GM18511 (cell line): Measurements from ENCODE around the gene ZNF775.

Experiments
- ATAC-seq: cut with Tn5 transposase; IDR thresholded peaks from one replicate; pipeline ENCODE4 v1.9.1; 2021; ENCODE audit warnings: mild to moderate bottlenecking, moderate library complexity; ENCODE audit not compliant: unreplicated experiment

ZNF775 gene

DNA sequence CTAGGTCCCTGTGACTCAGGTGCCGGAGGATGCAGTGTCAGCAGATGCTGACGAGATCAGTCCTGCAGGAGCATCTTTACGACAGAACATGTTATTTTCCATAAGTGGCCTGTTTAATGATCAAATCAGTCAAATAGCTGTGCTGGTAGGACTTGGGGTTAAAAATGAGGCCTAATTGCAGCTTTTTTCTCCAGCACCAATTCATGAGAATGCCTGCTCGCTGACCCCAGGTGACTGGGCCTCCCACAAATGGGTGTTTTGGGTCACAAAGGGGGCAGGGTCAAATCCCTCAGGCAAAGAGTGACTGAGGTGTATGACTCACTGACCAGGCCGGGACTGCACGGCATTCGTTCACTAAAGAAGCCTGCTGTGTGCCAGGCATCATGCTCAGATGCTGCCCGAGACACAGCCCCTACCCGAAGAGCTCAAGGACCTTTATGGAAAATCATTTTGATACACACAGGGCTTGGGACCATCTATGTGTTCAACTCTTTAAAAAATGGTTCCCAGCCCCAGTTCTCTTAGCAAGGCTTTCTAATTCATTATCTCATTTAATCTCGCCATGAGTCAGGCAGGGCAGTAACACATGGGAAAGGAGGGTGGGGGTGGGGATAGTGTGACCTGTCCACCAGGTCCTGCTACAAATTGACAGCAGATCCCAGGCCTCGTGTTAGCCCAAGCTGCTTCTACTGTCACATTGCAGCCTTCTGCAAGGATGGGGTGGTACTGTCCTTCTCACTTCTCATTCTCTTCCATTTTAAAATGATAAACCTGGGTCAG is 21.1 kb downstream of the ZNF775 start:
- ATAC-seq: no peak

- no peak for ATAC-seq
Measured at GRCh38 chr7:150400788-150401423, 21.8 kb downstream of the ZNF775 start.

DNA sequence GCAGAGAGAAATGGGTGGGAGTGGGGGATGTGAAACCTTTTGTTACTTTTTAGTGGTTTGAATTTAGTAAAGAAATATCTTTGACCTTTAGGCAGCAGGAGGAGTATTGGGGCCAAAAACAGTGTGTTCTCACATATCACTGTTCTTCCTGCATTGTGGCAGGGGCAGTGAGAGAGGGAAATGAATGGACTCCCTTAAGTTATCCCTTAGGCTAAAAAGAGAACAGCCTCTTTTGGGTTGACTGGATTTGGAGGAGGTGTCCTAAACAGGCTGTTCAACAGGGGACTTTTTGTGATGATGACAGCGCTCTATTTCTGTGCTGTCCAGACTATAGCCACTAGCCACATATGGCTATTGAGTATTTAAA is 22.3 kb downstream of the ZNF775 start:
- no peak for ATAC-seq

DNA sequence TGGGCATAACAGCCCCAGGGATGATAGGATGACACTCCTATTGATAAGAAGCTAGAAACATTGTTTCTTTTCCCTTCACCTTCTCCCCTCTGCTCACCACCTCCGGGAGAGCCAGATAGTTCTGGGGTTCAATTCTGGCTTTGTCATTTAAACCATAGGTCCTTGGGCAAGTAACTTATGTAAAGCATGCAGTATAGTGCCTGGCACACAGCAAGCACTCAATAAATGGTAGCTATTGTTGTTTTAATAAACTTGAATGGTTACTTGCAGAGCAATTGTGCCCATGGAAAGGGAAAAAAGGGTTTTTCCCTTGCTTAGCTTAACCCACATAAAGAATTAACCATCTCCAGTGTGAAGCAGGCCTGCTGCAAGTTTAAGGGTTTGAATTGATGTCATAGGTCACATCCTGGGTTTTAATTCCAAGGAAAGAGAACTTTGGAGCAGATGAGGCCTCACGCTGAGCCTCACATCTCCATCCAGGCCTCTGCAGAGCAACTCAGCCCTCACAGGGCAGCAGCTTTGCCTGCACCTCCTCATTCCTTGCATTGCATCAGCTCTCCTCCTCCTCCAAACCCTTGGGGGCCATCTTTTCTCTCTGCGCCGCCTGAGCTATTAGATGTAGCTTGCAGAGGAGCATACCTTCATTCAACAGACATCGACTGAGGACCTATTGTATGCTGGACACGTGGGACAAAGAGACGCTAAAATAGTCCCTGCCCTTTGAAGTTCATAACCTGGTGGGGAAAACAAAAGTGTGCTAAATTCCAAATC is 22.9 kb downstream of the ZNF775 start:
- no peak for ATAC-seq

- no peak for ATAC-seq
Measured at GRCh38 chr7:150402671-150403321, 23.7 kb downstream of the ZNF775 start.

- ATAC-seq: no peak
Measured at GRCh38 chr7:150403376-150404171, 24.4 kb downstream of the ZNF775 start.

DNA sequence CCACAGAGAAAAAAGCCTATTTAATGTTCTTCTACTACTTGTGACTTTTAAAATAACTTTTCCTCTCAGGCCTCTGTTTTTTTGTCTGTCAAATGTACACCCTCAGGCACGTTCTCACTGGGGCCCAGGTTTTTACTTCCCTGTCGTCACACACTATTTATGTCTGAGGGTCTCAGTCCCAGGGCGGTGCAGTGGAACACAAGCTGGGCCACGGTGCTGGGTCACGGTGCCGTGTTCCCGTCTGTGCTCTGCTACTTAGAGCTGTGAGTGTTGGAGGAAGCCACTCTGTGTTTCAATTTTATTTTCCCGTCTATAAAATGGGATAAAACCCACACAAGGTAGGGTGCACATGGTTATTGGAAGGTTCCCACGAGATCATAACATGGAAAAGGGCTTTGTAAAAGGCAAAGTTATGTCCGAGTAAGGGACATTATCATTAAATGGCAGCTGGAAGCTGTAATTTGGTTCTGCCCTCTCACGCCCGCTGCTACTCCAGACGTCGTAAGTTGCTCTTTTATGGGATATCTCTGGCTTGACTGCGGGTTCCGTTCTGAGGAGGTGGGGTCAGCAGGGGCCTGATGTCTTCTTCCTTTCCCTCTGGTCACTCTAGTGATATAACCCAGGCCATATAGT is 25.2 kb downstream of the ZNF775 start:
- no peak for ATAC-seq

DNA sequence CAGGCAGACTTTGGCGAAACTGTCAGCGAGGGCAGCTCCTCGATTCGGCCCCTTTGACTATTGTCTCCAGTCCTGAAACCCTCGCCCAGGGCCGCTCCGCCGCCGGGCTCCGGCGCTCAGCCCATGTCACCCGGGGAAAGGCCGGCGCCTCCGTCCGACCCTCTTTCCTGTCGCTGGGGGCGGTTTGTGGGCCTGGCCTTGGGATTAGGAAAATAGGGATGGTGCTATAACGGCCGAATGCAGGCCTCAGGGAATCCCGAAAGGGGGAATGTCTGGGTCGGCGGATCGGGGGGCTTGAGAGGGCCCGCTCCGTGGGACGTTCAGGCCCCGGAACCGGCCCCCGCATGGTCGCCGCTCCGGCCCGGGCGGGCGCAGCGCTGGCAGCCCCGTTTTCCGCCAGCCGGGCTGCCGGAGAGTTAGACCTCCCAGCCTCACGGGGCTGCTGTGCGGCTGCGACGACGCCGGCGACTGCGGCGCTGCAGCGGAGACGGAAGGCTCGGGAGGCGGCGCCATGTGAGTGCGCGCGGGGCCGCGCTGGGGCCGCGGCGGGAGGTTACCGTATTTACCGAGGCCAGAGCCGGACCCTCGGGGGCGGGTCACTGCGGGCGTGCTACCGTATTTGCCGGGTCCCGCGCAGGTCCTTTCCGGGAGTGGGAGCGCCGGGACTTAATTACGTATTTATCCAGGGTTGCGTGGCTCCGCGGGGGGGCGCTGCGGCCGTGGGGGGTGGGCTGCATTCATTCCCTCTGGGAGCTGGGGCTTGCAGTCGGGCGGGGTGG is 25.9 kb downstream of the ZNF775 start:
- peak; percentile 48 for ATAC-seq

DNA sequence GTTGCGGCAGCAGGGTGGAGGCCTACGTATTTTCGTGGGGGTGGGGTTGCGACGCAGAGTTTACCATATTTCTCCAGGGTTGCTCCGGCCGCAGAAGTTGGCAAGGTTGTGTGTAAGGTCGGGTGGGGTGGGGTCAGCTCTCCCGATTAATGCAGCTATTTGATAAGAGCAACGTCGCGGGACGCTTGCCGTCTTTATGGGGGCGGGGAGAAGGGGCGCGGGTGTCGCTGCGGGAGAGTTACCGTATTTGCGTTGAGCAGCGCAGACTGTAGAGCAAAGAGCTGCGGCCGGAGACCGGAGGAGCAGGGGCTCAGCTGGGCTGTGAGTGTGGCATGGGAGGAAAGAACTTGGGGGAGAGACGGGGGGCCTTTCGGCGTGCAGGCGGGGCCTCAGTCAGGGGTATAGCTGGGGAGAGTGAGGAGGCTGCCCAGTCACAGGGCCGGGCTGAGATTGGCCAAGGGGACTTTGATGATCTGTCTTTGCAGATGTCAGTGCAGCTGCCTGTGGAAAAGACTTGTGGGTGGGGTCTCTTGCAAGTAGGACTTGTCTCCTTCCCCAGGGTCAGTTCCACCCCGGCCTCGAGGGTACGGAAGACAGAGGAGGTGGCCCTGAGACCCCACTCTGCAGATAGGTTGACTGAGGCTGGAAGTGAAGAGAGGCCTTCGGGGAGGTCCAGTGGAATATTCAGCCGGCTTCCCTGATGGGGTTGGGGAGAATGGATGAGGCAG is 26.6 kb downstream of the ZNF775 start:
- ATAC-seq: no peak

- ATAC-seq: no peak
Measured at GRCh38 chr7:150406312-150406566, 27.1 kb downstream of the ZNF775 start.

DNA sequence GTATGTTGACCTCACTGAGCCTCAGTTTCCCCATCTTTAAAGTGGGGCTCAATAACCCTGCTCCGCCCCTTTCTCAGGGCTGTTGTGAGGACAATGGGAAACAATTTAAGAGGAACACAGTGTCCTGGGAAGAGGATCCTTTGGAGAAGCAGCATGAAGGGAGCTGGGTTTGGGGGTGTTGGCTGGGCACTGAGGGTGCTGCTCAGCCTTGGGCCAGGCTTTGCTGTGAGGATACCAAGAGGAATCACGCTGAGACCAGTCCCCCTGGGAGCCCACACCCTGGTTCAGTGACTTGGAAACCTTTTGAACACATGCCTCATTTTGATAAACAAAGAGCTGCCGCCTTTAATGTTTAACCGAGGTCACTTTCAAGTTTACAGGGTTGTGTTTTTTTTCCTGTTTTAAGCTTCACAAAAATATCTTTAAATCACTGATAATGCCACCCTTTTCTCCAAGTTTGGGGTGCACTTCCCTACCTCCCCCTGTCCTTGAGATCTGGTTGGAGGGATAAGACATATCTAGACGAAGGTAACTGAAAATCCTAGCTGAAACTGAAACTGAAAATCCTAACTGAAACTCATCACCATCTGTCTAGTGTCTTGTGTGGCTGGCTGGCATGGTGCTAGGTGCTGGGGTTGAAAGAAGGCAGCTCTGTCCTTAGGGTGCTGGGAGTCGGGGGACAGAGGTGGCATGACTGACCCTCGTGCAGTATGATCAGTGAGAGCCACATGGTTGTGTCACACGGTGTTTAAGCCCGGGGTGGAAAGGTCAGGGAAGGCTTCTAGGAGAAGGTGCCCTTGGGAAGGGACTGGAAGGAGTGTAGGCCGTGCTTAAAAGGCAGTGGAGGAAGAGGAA is 27.7 kb downstream of the ZNF775 start:
- peak; percentile 75 for ATAC-seq

- no peak for ATAC-seq
Measured at GRCh38 chr7:150407588-150408392, 28.7 kb downstream of the ZNF775 start.

GRCh38 chr7:150408393-150409299 is 29.5 kb downstream of the ZNF775 start:
- peak; percentile 15 for ATAC-seq

GRCh38 chr7:150409300-150410030 is 30.3 kb downstream of the ZNF775 start:
- no peak for ATAC-seq

DNA sequence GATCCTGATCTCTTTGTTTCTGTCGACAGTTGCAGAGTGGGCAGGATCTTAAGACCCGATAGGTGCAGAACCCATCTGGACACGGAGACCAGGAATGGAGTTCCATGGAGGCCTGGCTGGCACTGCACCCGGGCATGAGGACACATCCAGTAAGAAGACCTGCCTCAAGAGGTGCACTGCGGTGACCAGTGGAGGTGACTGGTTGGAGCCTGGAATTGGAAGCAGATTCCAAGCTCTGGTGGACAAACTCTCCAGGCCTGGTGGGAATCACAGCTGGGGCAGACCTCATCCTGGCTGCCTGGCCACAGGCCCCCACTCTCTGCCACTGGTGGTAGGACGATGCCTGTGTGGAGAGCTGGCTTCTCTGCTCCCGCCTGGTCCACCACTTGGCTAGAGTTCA is 31.0 kb downstream of the ZNF775 start:
- ATAC-seq: no peak
